Adrenal gland (tissue), 12 donors: ENCODE data around the gene SECISBP2. TPM values are rescaled to one million over a fixed set of nuclear protein-coding genes. Genes with fewer than 3 reads are reported as not detected.

Experiments
- DNase-seq, 7 donors: peaks; one replicate each; pipeline ENCODE4 v3.0.0-alpha.2; 2019 to 2020
- H3K27ac ChIP-seq, 5 donors: fragments of 200-600 bp; sonication (generic) in 4 of 5; 1 replicate in 3 of 5; 2 replicates in 2 of 5; pipeline versions ENCODE4 v1.5.1 to v1.8.0; 2016 to 2020; ENCODE audit warnings: mild to moderate bottlenecking in 1 of 5
- H3K27me3 ChIP-seq: fragments of 200-600 bp; 2 replicates; pipeline ENCODE4 v1.8.0; 2021
- H3K36me3 ChIP-seq, 2 donors: fragments of 200-600 bp; replicated peaks in 1 of 2; 1 replicate in 1 of 2; 2 replicates in 1 of 2; pipeline versions ENCODE4 v1.5.1 to v1.8.0; 2018 to 2022
- H3K4me1 ChIP-seq, 2 donors: fragments of 200-600 bp; replicated peaks in 1 of 2; 1 replicate in 1 of 2; 2 replicates in 1 of 2; pipeline versions ENCODE4 v1.5.1 to v1.8.0; 2018 to 2021
- H3K4me3 ChIP-seq, 4 donors: fragments of 200-600 bp; sonication (generic) in 3 of 4; one replicate each; pipeline ENCODE4 v1.5.1; 2016 to 2018
- H3K9me3 ChIP-seq, 3 donors: fragments of 200-600 bp; sonication (generic) in 1 of 3; replicated peaks in 1 of 3; 1 replicate in 2 of 3; 2 replicates in 1 of 3; pipeline versions ENCODE4 v1.5.1 to v1.8.0; 2016 to 2021
- POLR2A ChIP-seq, 2 donors: fragments of 450-650 bp; IDR thresholded peaks; one replicate each; pipeline ENCODE4 v1.6.1; 2017; ENCODE audit warnings: antibody characterized with exemption in 2 of 2, mild to moderate bottlenecking in 2 of 2, moderate library complexity in 1 of 2
- WGBS, 4 donors: extraction: QIAGEN DNeasy Blood & Tissue Kit in 2 of 4; methylation state at CpG; one replicate each; pipeline versions ENCODE4 v1.1.5 to v1.1.7; 2013 to 2017; 5-methylcytosine and 5-hydroxymethylcytosine counted together
- intact Hi-C, 2 donors: fragments of 100-400 bp; cut with DNase I; formaldehyde crosslinking; loops; one replicate each; pipeline versions ENCODE4 v1.14.1 to v1.15.0; 2022 to 2023
- polyA plus RNA-seq, 3 donors: library from polyadenylated mRNA; stranded (reverse); fragments of 200-250 nt in 2 of 3; fragments of 350-450 nt in 1 of 3; fragmentation: Illumina TruSeq in 1 of 3; extraction: RNeasy Lipid Tissue Mini Kit (QIAGEN cat#74804) in 1 of 3; gene quantifications; one replicate each; pipeline ENCODE4 v1.2.3, GENCODE V29; 2013 to 2014
- total RNA-seq, 9 donors: library from RNA; depleted of rRNA in 4 of 9; stranded (reverse); fragments of >200 nt in 4 of 9; fragments of 120-200 nt in 1 of 9; fragmentation: NEBNext Ultra II Directional in 1 of 9; extraction: Animal tissue kit (Norgen Biotek cat#: 25700) in 1 of 9; gene quantifications; one replicate each; pipeline versions ENCODE4 v1.1.0 to v1.2.4, GENCODE V29; 2013 to 2023
- TF ChIP-seq, protein P1 (sequence below), 6 experiments: fragments of 450-650 bp in 4 of 6; fragments of 200-600 bp in 2 of 6; sonication (generic) in 1 of 6; IDR thresholded peaks; 1 replicate in 5 of 6; 2 replicates in 1 of 6; pipeline versions ENCODE4 v1.5.1 to v1.8.0; 2016 to 2021; ENCODE audit warnings: antibody characterized with exemption in 6 of 6, mild to moderate bottlenecking in 2 of 6, moderate library complexity in 1 of 6
- donor health status: healthy with polysubstance abuse.
- donor health status: Bipolar disorder and iron deficiency.
- donor health status: DM: yes; HTN: yes; CAD: no.
- donor health status: DM: no; HTN: no; CAD: no.
- donor health status: DM: no; HTN: no; CAD: no.
- donor health status: DM: yes; HTN: yes; CAD: no.

SECISBP2 gene
- total and polyA plus RNA-seq, 12 donors: 31.7 to 76.1 (median 46.8) TPM

DNA sequence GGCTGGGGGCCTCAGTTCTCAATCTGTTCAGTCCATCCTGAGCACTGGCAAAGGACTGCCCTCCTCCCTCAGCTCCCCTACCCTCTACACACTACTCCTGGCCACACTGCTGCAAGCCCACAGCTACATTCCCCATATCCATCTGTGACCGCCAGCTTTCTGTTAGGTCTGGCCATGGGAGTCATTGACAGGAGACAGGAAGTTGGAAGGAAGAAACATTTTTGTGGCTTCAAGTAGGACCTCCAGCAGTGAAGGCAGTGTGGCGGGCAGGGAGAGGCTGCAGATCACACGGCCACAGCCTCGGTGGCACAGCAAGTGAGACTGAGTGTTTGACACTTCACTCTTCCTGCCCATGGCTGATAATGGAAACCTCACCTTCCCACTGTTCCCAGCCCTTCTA is 55.9 kb downstream of the SECISBP2 start:
- no peak overlapping the region for H3K4me3 ChIP-seq
- no peaks in the 10 kb centered on the region for H3K4me1 ChIP-seq
- H3K36me3 ChIP-seq: peaks cover 0 to 10% of the 10 kb centered on the region in 2 donors
- H3K9me3 ChIP-seq: no peaks in the 10 kb centered on the region
- TF ChIP-seq, protein P1, sequence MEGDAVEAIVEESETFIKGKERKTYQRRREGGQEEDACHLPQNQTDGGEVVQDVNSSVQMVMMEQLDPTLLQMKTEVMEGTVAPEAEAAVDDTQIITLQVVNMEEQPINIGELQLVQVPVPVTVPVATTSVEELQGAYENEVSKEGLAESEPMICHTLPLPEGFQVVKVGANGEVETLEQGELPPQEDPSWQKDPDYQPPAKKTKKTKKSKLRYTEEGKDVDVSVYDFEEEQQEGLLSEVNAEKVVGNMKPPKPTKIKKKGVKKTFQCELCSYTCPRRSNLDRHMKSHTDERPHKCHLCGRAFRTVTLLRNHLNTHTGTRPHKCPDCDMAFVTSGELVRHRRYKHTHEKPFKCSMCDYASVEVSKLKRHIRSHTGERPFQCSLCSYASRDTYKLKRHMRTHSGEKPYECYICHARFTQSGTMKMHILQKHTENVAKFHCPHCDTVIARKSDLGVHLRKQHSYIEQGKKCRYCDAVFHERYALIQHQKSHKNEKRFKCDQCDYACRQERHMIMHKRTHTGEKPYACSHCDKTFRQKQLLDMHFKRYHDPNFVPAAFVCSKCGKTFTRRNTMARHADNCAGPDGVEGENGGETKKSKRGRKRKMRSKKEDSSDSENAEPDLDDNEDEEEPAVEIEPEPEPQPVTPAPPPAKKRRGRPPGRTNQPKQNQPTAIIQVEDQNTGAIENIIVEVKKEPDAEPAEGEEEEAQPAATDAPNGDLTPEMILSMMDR (IDR thresholded peaks at IDR 0.05): no peak
- TF ChIP-seq POLR2A (IDR thresholded peaks at IDR 0.05): no peak
- no peaks in the 10 kb centered on the region for H3K27me3 ChIP-seq
- intact Hi-C loops: no loop called here
- WGBS, 4 donors: 85 to 89% (median 87%) methylated on average over 4 of the region's 4 CpGs
- no peak for DNase-seq
- H3K27ac ChIP-seq: no peak overlapping the region

DNA sequence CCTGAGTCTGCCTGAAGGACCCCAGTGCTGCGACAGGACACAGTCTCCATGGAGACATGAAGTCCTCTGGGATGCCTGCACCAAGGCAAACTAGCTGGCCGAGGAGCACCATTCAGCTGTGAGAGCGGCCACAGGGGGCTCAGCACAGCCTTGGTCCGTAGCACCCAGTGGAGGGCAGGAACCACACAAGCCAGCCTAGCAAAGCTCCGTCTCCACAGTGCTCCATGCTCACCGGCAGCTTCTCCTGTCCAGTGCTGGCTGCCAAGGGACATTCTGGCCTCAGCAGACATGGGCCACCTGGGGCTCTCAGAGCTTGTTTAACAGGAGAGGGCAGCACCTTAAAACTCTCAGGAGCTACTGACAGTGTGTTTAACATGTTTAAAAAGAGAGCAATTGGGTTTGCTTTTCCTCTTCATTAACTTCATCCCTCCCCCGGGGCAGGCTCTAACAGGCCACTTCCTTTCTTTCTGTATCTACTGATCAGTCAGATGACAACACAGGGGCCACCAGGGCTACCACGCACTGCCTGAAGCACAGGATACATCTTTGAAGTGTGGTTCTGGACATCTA is 57.0 kb downstream of the SECISBP2 start:
- TF ChIP-seq POLR2A (IDR thresholded peaks at IDR 0.05): no peak
- TF ChIP-seq, protein P1 (IDR thresholded peaks at IDR 0.05): no peak
- peak in 1 of 7 donors; percentile 70 for DNase-seq
- H3K27ac ChIP-seq: no peak overlapping the region
- H3K4me3 ChIP-seq: no peak overlapping the region
- H3K9me3 ChIP-seq: no peaks in the 10 kb centered on the region
- no peaks in the 10 kb centered on the region for H3K27me3 ChIP-seq
- WGBS, 4 donors: 58 to 73% (median 69%) methylated on average over 3 to 8 of the region's 8 CpGs
- intact Hi-C loops: no loop called here
- peaks cover 0 to 13% of the 10 kb centered on the region in 2 donors for H3K36me3 ChIP-seq
- no peaks in the 10 kb centered on the region for H3K4me1 ChIP-seq

DNA sequence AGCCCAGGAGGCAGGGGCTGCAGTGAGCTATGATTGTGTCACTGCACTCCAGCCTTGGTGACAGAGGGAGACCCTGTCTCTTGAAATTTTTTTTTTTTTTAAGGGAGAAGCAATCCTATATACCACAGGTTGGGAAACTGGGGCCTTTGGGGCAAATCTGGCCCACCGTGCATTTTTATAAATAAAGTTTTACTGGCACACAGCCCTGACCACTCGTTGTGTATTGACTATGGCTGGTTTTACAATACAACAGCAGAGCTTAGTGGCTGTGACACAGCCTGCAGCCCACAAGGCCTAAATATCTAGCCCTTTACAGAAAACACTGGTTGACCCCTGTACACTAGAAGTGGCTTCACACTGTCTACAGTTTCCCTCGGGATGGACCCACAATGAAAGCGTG is 58.0 kb downstream of the SECISBP2 start:
- Histone ChIP-seq H3K36me3 (peaks cover 0 to 20% of the 10 kb centered on the region in 2 donors), H3K4me3 (no peak overlapping the region), H3K4me1 (no peaks in the 10 kb centered on the region), H3K9me3 (no peaks in the 10 kb centered on the region), H3K27ac (no peak overlapping the region), H3K27me3 (no peaks in the 10 kb centered on the region)
- no peak for TF ChIP-seq POLR2A (IDR thresholded peaks at IDR 0.05)
- TF ChIP-seq, protein P1 (IDR thresholded peaks at IDR 0.05): no peak
- intact Hi-C loops: no loop called here
- no peak for DNase-seq
- WGBS, 4 donors: 87 to 97% (median 93%) methylated on average over 4 of the region's 4 CpGs

DNA sequence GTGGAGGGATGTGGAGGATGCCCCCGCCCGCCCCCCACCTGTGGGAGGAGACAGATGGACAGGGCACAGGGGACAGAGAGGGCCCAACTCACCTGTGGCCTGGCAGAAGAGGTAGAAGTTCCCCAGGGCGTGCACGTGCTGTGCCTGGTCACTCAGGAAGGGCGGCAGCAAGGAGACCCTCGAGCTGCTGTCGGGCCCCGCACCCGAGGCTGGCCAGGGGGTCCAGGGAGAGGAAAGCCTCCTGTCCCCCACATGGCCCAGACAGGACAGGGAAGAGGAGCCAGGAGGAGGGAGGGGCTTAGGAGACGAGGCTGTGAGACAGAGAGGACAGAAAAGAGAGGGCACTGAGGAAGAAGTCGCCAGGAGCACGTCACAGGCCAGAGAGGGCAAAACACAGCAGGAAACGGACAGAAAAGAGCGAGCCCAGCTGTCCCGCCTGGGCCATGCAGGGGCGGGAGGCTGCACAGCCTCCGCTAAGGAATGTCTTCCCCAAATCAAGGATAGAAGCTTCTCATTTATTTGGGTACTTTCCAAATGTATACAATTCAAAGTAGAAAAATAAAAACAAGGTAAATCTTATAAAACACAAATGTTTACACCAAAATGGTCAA is 58.5 kb downstream of the SECISBP2 start:
- Histone ChIP-seq H3K27ac (no peak overlapping the region), H3K36me3 (peaks cover 0 to 23% of the 10 kb centered on the region in 2 donors), H3K4me3 (no peak overlapping the region), H3K9me3 (no peaks in the 10 kb centered on the region), H3K27me3 (no peaks in the 10 kb centered on the region), H3K4me1 (no peaks in the 10 kb centered on the region)
- no peak for DNase-seq
- 82 to 93% (median 84%) methylated on average over 11 to 17 of the region's 17 CpGs for WGBS, 4 donors
- TF ChIP-seq POLR2A (IDR thresholded peaks at IDR 0.05): no peak
- TF ChIP-seq, protein P1 (IDR thresholded peaks at IDR 0.05): no peak
- intact Hi-C loops: no loop called here
